ENCODE data around the gene CR1.

CR1 gene

GRCh38 chr1:207645635-207646081, 149.7 kb downstream of the CR1 start:
- TF ChIP-seq ZFX (IDR thresholded peaks at IDR 0.05; ENCODE audit: borderline replicate concordance), result no peak
- TF ChIP-seq CTCF (IDR thresholded peaks at IDR 0.05), result no peak

GRCh38 chr1:207646171-207646570, 150.2 kb downstream of the CR1 start:
- TF ChIP-seq ZFX (IDR thresholded peaks at IDR 0.05; ENCODE audit: borderline replicate concordance) (no peak), CTCF (IDR thresholded peaks at IDR 0.05) (no peak)

More at GRCh38 chr1:207645635-207646081, 149.7 kb downstream of the CR1 start:
- no peak overlapping the region for H3K27ac ChIP-seq

GRCh38 chr1:207646944-207647579, 151.1 kb downstream of the CR1 start:
- no peak for TF ChIP-seq ZFX (IDR thresholded peaks at IDR 0.05; ENCODE audit: borderline replicate concordance)
- TF ChIP-seq CTCF (IDR thresholded peaks at IDR 0.05), result no peak
- no peak overlapping the region for H3K27ac ChIP-seq

More at GRCh38 chr1:207646171-207646570, 150.2 kb downstream of the CR1 start:
- H3K27ac ChIP-seq, result no peak overlapping the region

GRCh38 chr1:207647671-207648333, 151.8 kb downstream of the CR1 start:
- H3K27ac ChIP-seq, result no peak overlapping the region
- TF ChIP-seq CTCF (IDR thresholded peaks at IDR 0.05), result no peak
- no peak for TF ChIP-seq ZFX (IDR thresholded peaks at IDR 0.05; ENCODE audit: borderline replicate concordance)

GRCh38 chr1:207648334-207649209, 152.6 kb downstream of the CR1 start:
- no peak for TF ChIP-seq CTCF (IDR thresholded peaks at IDR 0.05)
- no peak for TF ChIP-seq ZFX (IDR thresholded peaks at IDR 0.05; ENCODE audit: borderline replicate concordance)
- no peak overlapping the region for H3K27ac ChIP-seq

- H3K27ac ChIP-seq, result no peak overlapping the region
- TF ChIP-seq CTCF (IDR thresholded peaks at IDR 0.05), result no peak
- TF ChIP-seq ZFX (IDR thresholded peaks at IDR 0.05; ENCODE audit: borderline replicate concordance), result no peak
Observed at GRCh38 chr1:207649210-207649753, 153.3 kb downstream of the CR1 start.
